B cell (primary cell): ENCODE data around the gene CDKAL1. TPM values are rescaled to one million over a fixed set of nuclear protein-coding genes. Genes with fewer than 3 reads are reported as not detected.

Experiments used
- ATAC-seq: fragments of 200-7000 bp; cut with Tn5 transposase; one replicate; pipeline ENCODE4 v1.10.0; 2021; ENCODE audit warnings: low read depth, mild to moderate bottlenecking, moderate number of reproducible peaks, moderate library complexity
- CTCF ChIA-PET: fragments of 350-600 bp; sonication (Branson Sonifier 250); formaldehyde crosslinking; loops from one replicate; lab custom pipeline; 2021; ENCODE audit warnings: antibody characterized with exemption, inconsistent platforms; lab: Charles Lee
- POLR2A ChIA-PET: fragments of 350-600 bp; sonication (Branson Sonifier 250); formaldehyde crosslinking; loops from one replicate; lab custom pipeline; 2021; ENCODE audit warnings: antibody characterized with exemption; lab: Charles Lee
- DNase-seq: peaks from one replicate; pipeline ENCODE4 v3.0.0; 2013
- H2AFZ ChIP-seq: 2 replicates; pipeline ENCODE4 v1.6.1; 2012; ENCODE audit warnings: mild to moderate bottlenecking, low read depth, low read length; ENCODE audit not compliant: insufficient read depth, poor library complexity, severe bottlenecking
- H3K27ac ChIP-seq, 2 donors: 1 replicate in 1 of 2; 2 replicates in 1 of 2; pipeline ENCODE4 v1.5.1; 2012 to 2013; ENCODE audit warnings: low read length in 2 of 2, mild to moderate bottlenecking in 2 of 2, moderate library complexity in 1 of 2
- H3K27me3 ChIP-seq, 4 experiments: fragments of 200-600 bp in 1 of 4; sonication (generic) in 1 of 4; replicated peaks in 1 of 4; 1 replicate in 2 of 4; 2 replicates in 2 of 4; pipeline versions ENCODE4 v1.6.1 to v1.7.0; 2013 to 2016; ENCODE audit warnings: low read length in 3 of 4, mild to moderate bottlenecking in 2 of 4, mixed read lengths in 1 of 4, moderate library complexity in 1 of 4; ENCODE audit not compliant: insufficient read depth in 4 of 4, control insufficient read depth in 3 of 4; ENCODE audit errors: control extremely low read depth in 1 of 4
- H3K36me3 ChIP-seq, 2 experiments: replicated peaks in 1 of 2; 1 replicate in 1 of 2; 2 replicates in 1 of 2; pipeline versions ENCODE4 v1.6.1 to v1.7.1; 2013; ENCODE audit warnings: low read length in 1 of 2; ENCODE audit not compliant: insufficient read depth in 2 of 2, control insufficient read depth in 1 of 2; ENCODE audit errors: control extremely low read depth in 1 of 2, extremely low read depth in 1 of 2
- H3K4me1 ChIP-seq, 2 donors: fragments of 200-600 bp in 1 of 2; sonication (generic) in 1 of 2; 1 replicate in 1 of 2; 2 replicates in 1 of 2; pipeline versions ENCODE4 v1.5.1 to v1.6.1; 2013 to 2017; ENCODE audit warnings: low read length in 2 of 2; ENCODE audit not compliant: control insufficient read depth in 2 of 2, insufficient read depth in 2 of 2
- H3K4me2 ChIP-seq: replicated peaks from 2 replicates; pipeline ENCODE3; 2012; ENCODE audit warnings: mild to moderate bottlenecking, low read depth, low read length; ENCODE audit not compliant: poor library complexity, severe bottlenecking
- H3K4me3 ChIP-seq, 5 experiments: fragments of 200-600 bp in 1 of 5; sonication (generic) in 1 of 5; 1 replicate in 3 of 5; 2 replicates in 2 of 5; pipeline versions ENCODE4 v1.5.1 to v1.7.0; 2011 to 2016; ENCODE audit warnings: low read length in 4 of 5, mild to moderate bottlenecking in 4 of 5, low read depth in 2 of 5, control low read depth in 1 of 5, moderate library complexity in 1 of 5; ENCODE audit not compliant: insufficient read depth in 1 of 5; ENCODE audit errors: control extremely low read depth in 1 of 5, extremely low read depth in 1 of 5
- H3K79me2 ChIP-seq: fragments of 200-600 bp; sonication (generic); one replicate; pipeline ENCODE4 v1.6.0; 2016; ENCODE audit warnings: low read length; ENCODE audit not compliant: control insufficient read depth, insufficient read depth
- H3K9ac ChIP-seq: fragments of 200-600 bp; sonication (generic); 2 replicates; pipeline ENCODE4 v1.6.1; 2017; ENCODE audit warnings: mild to moderate bottlenecking, low read length, moderate library complexity
- H3K9me3 ChIP-seq, 3 donors: one replicate each; pipeline versions ENCODE4 v1.6.1 to v1.7.1; 2013; ENCODE audit warnings: low read length in 2 of 3; ENCODE audit not compliant: control insufficient read depth in 2 of 3, insufficient read depth in 1 of 3; ENCODE audit errors: control extremely low read depth in 1 of 3
- H4K20me1 ChIP-seq: 2 replicates; pipeline ENCODE4 v1.6.0; 2012; ENCODE audit warnings: mild to moderate bottlenecking, low read length; ENCODE audit not compliant: insufficient read depth, control insufficient read depth, poor library complexity, severe bottlenecking
- H3K27ac Mint-ChIP-seq: one replicate; pipeline ENCODE4 v1.8.0; 2021; ENCODE audit warnings: mixed read lengths
- H3K27me3 Mint-ChIP-seq: one replicate; pipeline ENCODE4 v1.8.0; 2021; ENCODE audit warnings: mixed read lengths
- H3K4me1 Mint-ChIP-seq: one replicate; pipeline ENCODE4 v1.8.0; 2021; ENCODE audit warnings: mixed read lengths
- H3K4me3 Mint-ChIP-seq: one replicate; pipeline ENCODE4 v1.8.0; 2021; ENCODE audit warnings: mixed read lengths
- H3K9me3 Mint-ChIP-seq: one replicate; pipeline ENCODE4 v1.8.0; 2022; ENCODE audit warnings: mixed read lengths; ENCODE audit not compliant: insufficient read depth
- CTCF ChIP-seq: fragments of 200-600 bp; IDR thresholded peaks from one replicate; pipeline ENCODE4 v1.8.0; 2022; ENCODE audit warnings: antibody characterized with exemption, mild to moderate bottlenecking
- EZH2 ChIP-seq: IDR thresholded peaks from 2 replicates; pipeline ENCODE4 v1.6.1; 2012; ENCODE audit warnings: borderline replicate concordance, low read depth, mild to moderate bottlenecking, moderate library complexity, low read length; ENCODE audit not compliant: insufficient read depth, poor library complexity, severe bottlenecking
- WGBS: methylation state at CpG from one replicate; pipeline ENCODE4 v1.1.5; 2013; ENCODE audit warnings: missing lambda C conversion rate; ENCODE audit not compliant: insufficient coverage; 5-methylcytosine and 5-hydroxymethylcytosine counted together
- intact Hi-C: fragments of 100-400 bp; cut with micrococcal nuclease; formaldehyde crosslinking; loops from one replicate; pipeline ENCODE4 v1.10.0; 2022
- polyA plus RNA-seq: library from polyadenylated mRNA; depleted of rRNA; stranded (reverse); fragments of >200 nt; gene quantifications from 2 replicates; pipeline ENCODE4 v1.2.3, GENCODE V29; 2012
- total RNA-seq, 2 donors: library from RNA; stranded (reverse); fragments of 120-200 nt in 1 of 2; gene quantifications; 1 replicate in 1 of 2; 2 replicates in 1 of 2; pipeline versions ENCODE4 v1.2.3 to v1.2.4, GENCODE V29; 2013 to 2022

CDKAL1 gene
- total and polyA plus RNA-seq, 2 donors (not counting 1 experiment from before 2014, with no cell fraction given): 6.1 to 33.3 TPM

- no peak overlapping the region for H3K27ac ChIP-seq
- no peak overlapping the region for H3K9ac ChIP-seq
- H3K27me3 Mint-ChIP-seq: no peaks in the 10 kb centered on the region
- H3K4me1 Mint-ChIP-seq: no peaks in the 10 kb centered on the region
- no peak overlapping the region for H2AFZ ChIP-seq
- ChIA-PET POLR2A (no interaction called here), CTCF (no interaction called here)
- no peak overlapping the region for H3K4me3 Mint-ChIP-seq
- TF ChIP-seq CTCF: no peak
- ATAC-seq (no peak), DNase-seq (no peak)
- peaks cover 0 to 7% (median 0%) of the 10 kb centered on the region in 3 donors for H3K9me3 ChIP-seq
- no CpG with 5 or more reads among the region's 2 CpGs for WGBS
- H3K4me1 ChIP-seq: no peaks in the 10 kb centered on the region
- no peak overlapping the region for H3K4me3 ChIP-seq
- no peak overlapping the region for H3K4me2 ChIP-seq
- H4K20me1 ChIP-seq: peaks cover 9% of the 10 kb centered on the region
- H3K79me2 ChIP-seq: peaks cover under 1% of the 10 kb centered on the region
- H3K9me3 Mint-ChIP-seq: no peaks in the 10 kb centered on the region
- no peaks in the 10 kb centered on the region for H3K27me3 ChIP-seq
- no peak overlapping the region for H3K27ac Mint-ChIP-seq
- peaks cover 0 to 12% of the 10 kb centered on the region in 2 experiments for H3K36me3 ChIP-seq
- intact Hi-C loops: no loop called here
These were observed 38.0 kb downstream of the CDKAL1 start for GRCh38 chr6:20572288-20572687.

- H3K27ac Mint-ChIP-seq: no peak overlapping the region
- intact Hi-C loops: no loop called here
- no peaks in the 10 kb centered on the region for H3K9me3 Mint-ChIP-seq
- H3K4me3 Mint-ChIP-seq: no peak overlapping the region
- no peaks in the 10 kb centered on the region for H3K27me3 Mint-ChIP-seq
- H3K9ac ChIP-seq: no peak overlapping the region
- no peak for DNase-seq
- no peak for ATAC-seq
- CTCF ChIA-PET: interaction anchor here (4.0 kb wide), 1 partner anchor 9 kb away, joined by 30 read pairs; no protein-coding TSS in a partner anchor
- peaks cover 9% of the 10 kb centered on the region for H4K20me1 ChIP-seq
- peaks cover 0 to 14% of the 10 kb centered on the region in 2 experiments for H3K36me3 ChIP-seq
- H3K27ac ChIP-seq: no peak overlapping the region
- TF ChIP-seq CTCF (no peak), EZH2 (no peak)
- H3K4me1 ChIP-seq: no peaks in the 10 kb centered on the region
- H3K27me3 ChIP-seq: no peaks in the 10 kb centered on the region
- H3K4me1 Mint-ChIP-seq: no peaks in the 10 kb centered on the region
- peaks cover 0 to 4% (median 0%) of the 10 kb centered on the region in 3 donors for H3K9me3 ChIP-seq
- POLR2A ChIA-PET: no interaction called here
- H3K4me3 ChIP-seq: no peak overlapping the region
- H2AFZ ChIP-seq: no peak overlapping the region
- no peak overlapping the region for H3K4me2 ChIP-seq
- WGBS: no CpG with 5 or more reads among the region's 1 CpG
- H3K79me2 ChIP-seq: no peaks in the 10 kb centered on the region
These were observed 38.7 kb downstream of the CDKAL1 start for GRCh38 chr6:20572940-20573339.
